K562 (cell line): ENCODE data around the gene SRPK2. TPM values are rescaled to one million over a fixed set of nuclear protein-coding genes. Genes with fewer than 3 reads are reported as not detected.

Experiments used
- ATAC-seq: fragments of 200-7000 bp; cut with Tn5 transposase; 3 replicates; pipeline ENCODE4 v1.9.1; 2020; ENCODE audit warnings: moderate library complexity
- BruUV-seq: library from RNA; stranded (reverse); fragments of 400-500 nt; replicated peaks from 2 replicates; lab custom pipeline; 2021; lab: Mats Ljungman, UMichigan
- CTCF ChIA-PET: fragments of 300-600 bp; formaldehyde crosslinking; extraction: SDS; loops from one replicate; lab custom pipeline; 2021; ENCODE audit warnings: low intra/inter-chr PET ratio; lab: Yijun Ruan, JAX
- POLR2A ChIA-PET: fragments of 300-600, 350-650 bp; sonication (Branson Sonifier 250); formaldehyde crosslinking; extraction: SDS; loops from one replicate; lab custom pipeline; 2021; ENCODE audit warnings: antibody characterized with exemption, inconsistent platforms; lab: Yijun Ruan, JAX
- DNase-seq, 4 experiments: peaks; one replicate each; pipeline versions ENCODE4 v3.0.0 to v3.0.0-alpha.2; 2011 to 2018; ENCODE audit warnings: low spot score in 3 of 4, mixed read lengths in 3 of 4; ENCODE audit errors: extremely low read depth in 1 of 4
- FAIRE-seq: peaks from 2 replicates; lab custom pipeline; 2011; peaks lifted over from hg19 to GRCh38; lab: Jason Lieb, UNC
- H2AFZ ChIP-seq: 2 replicates; pipeline ENCODE4 v1.6.0; 2011; ENCODE audit warnings: low read depth, low read length, control low read depth, inconsistent platforms
- H3K27ac ChIP-seq: fragments of 200-600 bp; 3 replicates; pipeline ENCODE4 v1.8.0; 2011; ENCODE audit warnings: low read depth, mild to moderate bottlenecking, control low read depth, inconsistent platforms, low read length, moderate library complexity, mixed read lengths; ENCODE audit errors: extremely low read depth
- H3K27me3 ChIP-seq, 2 experiments: fragments of 300-600 bp in 1 of 2; 2 replicates in 1 of 2; 3 replicates in 1 of 2; pipeline versions ENCODE4 v1.6.0 to v1.8.0; 2011; ENCODE audit warnings: inconsistent platforms in 2 of 2, low read length in 2 of 2, mild to moderate bottlenecking in 1 of 2, mixed read lengths in 1 of 2, moderate library complexity in 1 of 2; ENCODE audit not compliant: control insufficient read depth in 2 of 2, insufficient read depth in 2 of 2
- H3K36me3 ChIP-seq: fragments of 300-600 bp; 3 replicates; pipeline ENCODE4 v1.8.0; 2011; ENCODE audit warnings: mild to moderate bottlenecking, low read length, inconsistent platforms; ENCODE audit not compliant: control insufficient read depth, insufficient read depth
- H3K4me1 ChIP-seq, 2 experiments: fragments of 200-600 bp in 1 of 2; replicated peaks in 1 of 2; 2 replicates in 1 of 2; 3 replicates in 1 of 2; pipeline versions ENCODE4 v1.5.1 to v1.8.0; 2011; ENCODE audit warnings: inconsistent platforms in 2 of 2, low read length in 2 of 2, mild to moderate bottlenecking in 1 of 2, mixed read lengths in 1 of 2, moderate library complexity in 1 of 2; ENCODE audit not compliant: control insufficient read depth in 2 of 2, insufficient read depth in 2 of 2
- H3K4me2 ChIP-seq: 2 replicates; pipeline ENCODE4 v1.6.1; 2011; ENCODE audit warnings: low read length, control low read depth, inconsistent platforms, mixed read lengths; ENCODE audit not compliant: insufficient read depth
- H3K4me3 ChIP-seq: fragments of 200-600 bp; sonication (generic), shearing (Covaris generic); 2 replicates; pipeline ENCODE4 v1.5.1; 2016; ENCODE audit warnings: control low read depth, inconsistent platforms
- H3K79me2 ChIP-seq: fragments of 200-600 bp; 3 replicates; pipeline ENCODE4 v1.8.0; 2011; ENCODE audit warnings: low read length, inconsistent platforms; ENCODE audit not compliant: control insufficient read depth, insufficient read depth
- H3K9ac ChIP-seq, 2 experiments: 2 replicates each; pipeline versions ENCODE4 v1.6.0 to v1.6.1; 2011; ENCODE audit warnings: low read depth in 2 of 2, low read length in 2 of 2, control low read depth in 1 of 2, inconsistent platforms in 1 of 2, mild to moderate bottlenecking in 1 of 2, mixed read lengths in 1 of 2; ENCODE audit not compliant: insufficient read depth in 1 of 2
- H3K9me1 ChIP-seq: one replicate; pipeline ENCODE4 v1.6.0; 2011; ENCODE audit warnings: inconsistent platforms, mild to moderate bottlenecking, low read length, moderate library complexity; ENCODE audit not compliant: control insufficient read depth, insufficient read depth
- H3K9me3 ChIP-seq: replicated peaks from 2 replicates; pipeline ENCODE4 v1.5.1; 2011; ENCODE audit warnings: low read depth, low read length, inconsistent platforms; ENCODE audit not compliant: control insufficient read depth, insufficient read depth
- H4K20me1 ChIP-seq: replicated peaks from 2 replicates; pipeline ENCODE4 v1.6.1; 2011; ENCODE audit warnings: low read length, inconsistent platforms, mixed read lengths; ENCODE audit not compliant: control insufficient read depth, insufficient read depth
- ARHGAP35 ChIP-seq: fragments of 450-650 bp; IDR thresholded peaks from 2 replicates; pipeline ENCODE4 v1.6.1; 2018; ENCODE audit not compliant: partially characterized antibody
- CBX8 ChIP-seq: fragments of 200-600 bp; sonication (generic); IDR thresholded peaks from 2 replicates; pipeline ENCODE4 v1.6.1; 2012; ENCODE audit warnings: borderline replicate concordance, mixed run types, low read depth, mild to moderate bottlenecking, moderate library complexity, mixed read lengths, low read length, control low read depth, inconsistent platforms; ENCODE audit not compliant: poor library complexity, severe bottlenecking; ENCODE audit errors: extremely low read depth
- CSDE1 ChIP-seq, 2 experiments: fragments of 450-650 bp; IDR thresholded peaks; 2 replicates each; pipeline ENCODE4 v1.6.1; 2016; ENCODE audit warnings: mild to moderate bottlenecking in 1 of 2
- IRF2 ChIP-seq: sonication (generic); formaldehyde crosslinking; IDR thresholded peaks from 2 replicates; pipeline ENCODE4 v1.8.1; 2022; ENCODE audit warnings: mild to moderate bottlenecking, missing genetic modification reagents
- MLLT1 ChIP-seq, 2 experiments: fragments of 450-650 bp; IDR thresholded peaks; 2 replicates each; pipeline ENCODE4 v1.6.1; 2016
- PHB2 ChIP-seq: fragments of 450-650 bp; IDR thresholded peaks from 2 replicates; pipeline ENCODE4 v1.6.1; 2017; ENCODE audit warnings: low read depth
- POLR3A ChIP-seq: IDR thresholded peaks from 2 replicates; pipeline ENCODE4 v1.6.1; 2011; ENCODE audit warnings: borderline replicate concordance, mild to moderate bottlenecking, moderate library complexity; ENCODE audit not compliant: insufficient read length, insufficient read depth; ENCODE audit errors: extremely low read depth
- RBM17 ChIP-seq: fragments of 200-400 bp; formaldehyde crosslinking; IDR thresholded peaks from 2 replicates; pipeline ENCODE4 v1.6.1; 2017; ENCODE audit warnings: low read depth, mild to moderate bottlenecking, low read length, borderline replicate concordance
- RUNX1 ChIP-seq: sonication (generic); IDR thresholded peaks from 2 replicates; pipeline ENCODE4 v1.6.1; 2016; ENCODE audit warnings: antibody characterized with exemption, low read depth
- SIRT6 ChIP-seq: IDR thresholded peaks from one replicate; pipeline ENCODE4 v1.6.1; 2012; ENCODE audit warnings: low read depth, mild to moderate bottlenecking, control low read depth, inconsistent platforms, low read length, moderate library complexity
- SNIP1 ChIP-seq: fragments of 450-650 bp; IDR thresholded peaks from 2 replicates; pipeline ENCODE4 v1.7.1; 2017; ENCODE audit warnings: low read depth, mild to moderate bottlenecking
- SP2 ChIP-seq: IDR thresholded peaks from 2 replicates; pipeline ENCODE4 v1.6.1; 2011; ENCODE audit warnings: mild to moderate bottlenecking, low read depth, low read length, moderate library complexity; ENCODE audit not compliant: poor library complexity, severe bottlenecking; ENCODE audit errors: extremely low read depth
- THRAP3 ChIP-seq: fragments of 450-650 bp; IDR thresholded peaks from 2 replicates; pipeline ENCODE4 v1.6.1; 2016; ENCODE audit warnings: mild to moderate bottlenecking, inconsistent platforms, borderline replicate concordance
- ZBTB43 ChIP-seq: sonication (generic); formaldehyde crosslinking; IDR thresholded peaks from 2 replicates; pipeline ENCODE4 v1.8.0; 2023; ENCODE audit warnings: mild to moderate bottlenecking, missing genetic modification reagents
- ZNF146 ChIP-seq: IDR thresholded peaks from one replicate; pipeline ENCODE4 v1.6.1; 2018; ENCODE audit warnings: missing compliant biosample characterization; ENCODE audit not compliant: unreplicated experiment
- ZNF280A ChIP-seq: fragments of 450-650 bp; IDR thresholded peaks from 2 replicates; pipeline ENCODE4 v1.6.1; 2018; ENCODE audit warnings: mild to moderate bottlenecking, low read depth; ENCODE audit not compliant: partially characterized antibody
- ZNF311 ChIP-seq: fragments of 250-450 bp; sonication (Bioruptor Pico); IDR thresholded peaks from 2 replicates; pipeline ENCODE4 v1.4.0; 2020; ENCODE audit warnings: mild to moderate bottlenecking, moderate library complexity
- ZNF316 ChIP-seq: fragments of 450-650 bp; IDR thresholded peaks from 2 replicates; pipeline ENCODE4 v1.6.1; 2016
- ZNF431 ChIP-seq: sonication (generic); formaldehyde crosslinking; IDR thresholded peaks from 2 replicates; pipeline ENCODE4 v1.8.0; 2022; ENCODE audit warnings: mild to moderate bottlenecking, missing genetic modification reagents
- ZNF57 ChIP-seq: fragments of 450-650 bp; formaldehyde crosslinking; IDR thresholded peaks from 2 replicates; pipeline ENCODE4 v1.4.0; 2020; ENCODE audit warnings: mild to moderate bottlenecking, moderate library complexity
- WGBS: fragments of 100-300 bp; shearing (Covaris generic); methylation state at CpG from one replicate; pipeline ENCODE4 v1.1.6; 2016; ENCODE audit warnings: low coverage, mixed read lengths; ENCODE audit not compliant: insufficient coverage; ENCODE audit errors: missing lambda C conversion rate; 5-methylcytosine and 5-hydroxymethylcytosine counted together
- in situ Hi-C: fragments of 300-500 bp; cut with MboI; formaldehyde crosslinking; loops from 4 replicates; pipeline ENCODE4 v1.15.0; 2018; ENCODE audit warnings: inconsistent platforms, mixed read lengths
- intact Hi-C: fragments of 100-400 bp; cut with micrococcal nuclease; formaldehyde crosslinking; loops from 2 replicates; pipeline ENCODE4 v1.14.2; 2022
- polyA plus RNA-seq, 8 experiments: library from polyadenylated mRNA; depleted of rRNA in 4 of 8; stranded (reverse) in 5 of 8; unstranded in 3 of 8; fragments of >200 nt; fragmentation: Nextera tagmentation in 2 of 8; fragmentation: Illumina TruSeq in 1 of 8; extraction: Ambion mirVana in 2 of 8; extraction: Trizol in 1 of 8; gene quantifications; 2 replicates each; pipeline versions ENCODE4 v1.2.1 to v1.2.3, GENCODE V29; 2011 to 2014; ENCODE audit warnings: inconsistent platforms in 1 of 8, missing spikeins in 1 of 8
- total RNA-seq, 7 experiments: library from RNA; depleted of rRNA in 6 of 7; stranded (reverse); fragments of >200 nt in 6 of 7; fragmentation: Illumina TruSeq in 2 of 7; extraction: Trizol in 2 of 7; gene quantifications; 2 replicates each; pipeline versions ENCODE4 v1.2.1 to v1.2.3, GENCODE V29; 2011 to 2021; ENCODE audit warnings: low replicate concordance in 1 of 7

The SRPK2 gene
- total and polyA plus RNA-seq, 9 of the 15 experiments (the other 6 are each of a cell fraction or from before 2014, with no cell fraction given) = 21.5 to 44.7 (median 33.3) TPM

GRCh38 chr7:105209433-105209832 is 179.3 kb downstream of the SRPK2 start:
- CTCF ChIA-PET = no interaction called here
- no peak for FAIRE-seq
- H3K36me3 ChIP-seq = no peaks in the 10 kb centered on the region
- no peak overlapping the region for H2AFZ ChIP-seq
- no peak for DNase-seq
- no peak overlapping the region for H3K27ac ChIP-seq
- no peaks in the 10 kb centered on the region for H3K9me1 ChIP-seq
- H3K4me1 ChIP-seq = no peaks in the 10 kb centered on the region
- intact Hi-C loops = no loop called here
- POLR2A ChIA-PET = interaction anchor here (0.9 kb wide), 1 partner anchor 30 kb away, joined by 3 read pairs; no protein-coding TSS in a partner anchor
- no peaks in the 10 kb centered on the region; the same call in 1 of the 2 replicates for H4K20me1 ChIP-seq
- H3K4me2 ChIP-seq = no peak overlapping the region
- no peaks in the 10 kb centered on the region for H3K27me3 ChIP-seq
- H3K9ac ChIP-seq = no peak overlapping the region
- no peak overlapping the region for H3K4me3 ChIP-seq
- BruUV-seq = no TSS peak
- in situ Hi-C loops = no loop called here
- H3K79me2 ChIP-seq = peaks cover 8% of the 10 kb centered on the region; the same call in 2 of the 3 replicates
- WGBS = 64% methylated on average over 1 of the region's 1 CpG
- H3K9me3 ChIP-seq = no peaks in the 10 kb centered on the region
- no peak for ATAC-seq
- TF ChIP-seq ZNF311 (CRISPR knock-in tag) = no peak
- TF ChIP-seq SP2 = no peak
- no peak for TF ChIP-seq RUNX1
- TF ChIP-seq ARHGAP35 = peak; percentile 60
- TF ChIP-seq ZNF280A = no peak
- TF ChIP-seq THRAP3 = no peak
- 0 out of 2 replicates have a peak, but pooled peaks have one; percentile 38 for TF ChIP-seq SNIP1
- TF ChIP-seq CSDE1 (IDR thresholded peaks at IDR 0.05) = 0 out of 4 replicates have a peak, but pooled peaks of 1 of the 2 experiments have one; percentile 38
- no peak for TF ChIP-seq ZNF316
- no peak for TF ChIP-seq RBM17
- TF ChIP-seq PHB2 = 0 out of 2 replicates have a peak, but pooled peaks have one; percentile 20
- no peak for TF ChIP-seq CBX8
- TF ChIP-seq IRF2 = no peak
- peak in 1 of 2 experiments; percentile 25; a peak in 1 of 4 replicates for TF ChIP-seq MLLT1 (IDR thresholded peaks at IDR 0.05)
- no peak for TF ChIP-seq ZNF57 (CRISPR knock-in tag)
- no peak for TF ChIP-seq ZBTB43
- TF ChIP-seq ZNF431 = no peak
- TF ChIP-seq SIRT6 = no peak
- no peak for TF ChIP-seq ZNF146 (CRISPR knock-in tag)
- TF ChIP-seq POLR3A = no peak
